ENCODE data around the gene TRAF2. TPM values are rescaled to one million over a fixed set of nuclear protein-coding genes. Genes with fewer than 3 reads are reported as not detected.

The TRAF2 gene
- total RNA-seq, 2 donors from 2014 or later: 45.9 to 55.1 TPM

DNA sequence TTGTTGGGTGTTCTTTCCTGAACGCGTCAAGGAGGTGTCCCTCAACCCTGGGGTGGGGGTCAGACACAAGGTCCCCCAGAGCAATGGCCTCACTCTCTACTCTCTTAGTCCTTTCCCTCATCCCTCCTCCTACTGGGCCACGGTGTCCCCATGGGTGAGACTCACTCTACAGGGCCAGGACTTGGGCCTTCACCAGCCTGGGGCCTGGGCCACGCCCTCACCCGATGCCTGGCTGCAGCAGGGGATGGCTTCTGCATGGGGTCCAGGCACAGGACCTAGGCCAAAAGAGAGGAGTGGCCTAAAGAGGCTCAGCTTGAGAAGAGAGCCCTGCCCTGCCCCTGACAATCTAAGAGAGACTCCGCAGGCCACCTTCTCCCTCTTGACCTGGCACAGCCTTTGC lies 71.6 kb downstream of the TRAF2 start:
- Mint-ChIP-seq H3K36me3 (ENCODE audit: low read depth) (no peaks in the 10 kb centered on the region), H3K4me1 (no peaks in the 10 kb centered on the region), H3K27ac (no peak overlapping the region), H3K9me3 (no peaks in the 10 kb centered on the region), H3K27me3 (ENCODE audit: insufficient read depth) (peaks cover 5% of the 10 kb centered on the region), H3K4me3 (no peak overlapping the region)
- H3K4me3 ChIP-seq (ENCODE audit: low read length): no peak overlapping the region
- no peaks in the 10 kb centered on the region for H3K27me3 ChIP-seq (ENCODE audit: control insufficient read depth, insufficient read depth, low read length, poor library complexity, severe bottlenecking)
- H3K9ac ChIP-seq (ENCODE audit: extremely low read depth, low read length, poor library complexity, severe bottlenecking): no peak overlapping the region
- 77 to 97% methylated on average over 4 to 6 of the region's 6 CpGs for WGBS, 2 experiments (ENCODE audit: insufficient coverage in 1 of 2, insufficient read length in 1 of 2)
- DNase-seq: no peak
- H3K27ac ChIP-seq (ENCODE audit: low read depth, low read length): no peak overlapping the region
- TF ChIP-seq CTCF (conservative IDR thresholded peaks at IDR 0.05): no peak
- no peaks in the 10 kb centered on the region for H3K36me3 ChIP-seq (ENCODE audit: control insufficient read depth, insufficient read depth, low read length)
- H3K9me3 ChIP-seq (ENCODE audit: control insufficient read depth, low read length): no peaks in the 10 kb centered on the region
- no peaks in the 10 kb centered on the region for H3K4me1 ChIP-seq (ENCODE audit: control insufficient read depth, insufficient read depth, low read length)

GRCh38 chr9:136958473-136958872 lies 72.2 kb downstream of the TRAF2 start:
- Mint-ChIP-seq H3K36me3 (ENCODE audit: low read depth) (no peaks in the 10 kb centered on the region), H3K4me3 (no peak overlapping the region), H3K27me3 (ENCODE audit: insufficient read depth) (peaks cover 5% of the 10 kb centered on the region), H3K9me3 (no peaks in the 10 kb centered on the region), H3K4me1 (no peaks in the 10 kb centered on the region), H3K27ac (no peak overlapping the region)
- Histone ChIP-seq H3K4me3 (ENCODE audit: low read length) (no peak overlapping the region), H3K27me3 (ENCODE audit: control insufficient read depth, insufficient read depth, low read length, poor library complexity, severe bottlenecking) (no peaks in the 10 kb centered on the region), H3K36me3 (ENCODE audit: control insufficient read depth, insufficient read depth, low read length) (no peaks in the 10 kb centered on the region), H3K9ac (ENCODE audit: extremely low read depth, low read length, poor library complexity, severe bottlenecking) (no peak overlapping the region), H3K9me3 (ENCODE audit: control insufficient read depth, low read length) (no peaks in the 10 kb centered on the region), H3K4me1 (ENCODE audit: control insufficient read depth, insufficient read depth, low read length) (no peaks in the 10 kb centered on the region), H3K27ac (ENCODE audit: low read depth, low read length) (no peak overlapping the region)
- DNase-seq: no peak
- TF ChIP-seq CTCF (conservative IDR thresholded peaks at IDR 0.05): no peak
- WGBS, 2 experiments (ENCODE audit: insufficient coverage in 1 of 2, insufficient read length in 1 of 2): 85 to 88% methylated on average over 4 to 7 of the region's 7 CpGs

- Histone ChIP-seq H3K9ac (ENCODE audit: extremely low read depth, low read length, poor library complexity, severe bottlenecking) (no peak overlapping the region), H3K27me3 (ENCODE audit: control insufficient read depth, insufficient read depth, low read length, poor library complexity, severe bottlenecking) (no peaks in the 10 kb centered on the region), H3K4me3 (ENCODE audit: low read length) (no peak overlapping the region), H3K9me3 (ENCODE audit: control insufficient read depth, low read length) (no peaks in the 10 kb centered on the region), H3K4me1 (ENCODE audit: control insufficient read depth, insufficient read depth, low read length) (no peaks in the 10 kb centered on the region), H3K27ac (ENCODE audit: low read depth, low read length) (no peak overlapping the region), H3K36me3 (ENCODE audit: control insufficient read depth, insufficient read depth, low read length) (no peaks in the 10 kb centered on the region)
- no peak for DNase-seq
- H3K27me3 Mint-ChIP-seq (ENCODE audit: insufficient read depth): peaks cover 5% of the 10 kb centered on the region
- H3K27ac Mint-ChIP-seq: no peak overlapping the region
- no peaks in the 10 kb centered on the region for H3K4me1 Mint-ChIP-seq
- no peak for TF ChIP-seq CTCF (conservative IDR thresholded peaks at IDR 0.05)
- H3K4me3 Mint-ChIP-seq: no peak overlapping the region
- no peaks in the 10 kb centered on the region for H3K9me3 Mint-ChIP-seq
- H3K36me3 Mint-ChIP-seq (ENCODE audit: low read depth): no peaks in the 10 kb centered on the region
- 90 to 93% methylated on average over 7 to 28 of the region's 28 CpGs for WGBS, 2 experiments (ENCODE audit: insufficient coverage in 1 of 2, insufficient read length in 1 of 2)
Observed at GRCh38 chr9:136958898-136959850, 72.9 kb downstream of the TRAF2 start.

All from endodermal cell (in vitro differentiated cells).